MM.1S (cell line): Measurements from ENCODE around the gene CCSAP.

Experiments used
- DNase-seq: peaks from one replicate; pipeline ENCODE4 v3.0.0-alpha.2; 2015
- H2AFZ ChIP-seq: fragments of 300-600 bp; sonication (generic); 2 replicates; pipeline ENCODE4 v1.6.0; 2016; ENCODE audit warnings: antibody characterized with exemption, low read length
- H3F3A ChIP-seq: fragments of 300-600 bp; sonication (generic); 2 replicates; pipeline ENCODE4 v1.6.1; 2016; ENCODE audit warnings: mild to moderate bottlenecking, antibody characterized with exemption, low read length, moderate library complexity, mixed read lengths; ENCODE audit not compliant: insufficient read depth
- H3K27ac ChIP-seq: fragments of 300-600 bp; sonication (generic); 2 replicates; pipeline ENCODE4 v1.5.1; 2016; ENCODE audit warnings: mild to moderate bottlenecking, low read length
- H3K27me3 ChIP-seq: fragments of 300-600 bp; sonication (generic); replicated peaks from 2 replicates; pipeline ENCODE4 v1.6.0; 2016; ENCODE audit warnings: low read length; ENCODE audit not compliant: insufficient read depth
- H3K36me3 ChIP-seq: fragments of 300-600 bp; sonication (generic); replicated peaks from 2 replicates; pipeline ENCODE4 v1.6.1; 2016; ENCODE audit warnings: mild to moderate bottlenecking, low read length, mixed read lengths; ENCODE audit not compliant: insufficient read depth
- H3K4me1 ChIP-seq: fragments of 300-600 bp; sonication (generic); 2 replicates; pipeline ENCODE4 v1.6.1; 2016; ENCODE audit warnings: low read length, mixed read lengths
- H3K4me2 ChIP-seq: fragments of 300-600 bp; sonication (generic); 2 replicates; pipeline ENCODE4 v1.6.0; 2016; ENCODE audit warnings: low read depth, low read length
- H3K4me3 ChIP-seq: fragments of 300-600 bp; sonication (generic); 2 replicates; pipeline ENCODE4 v1.5.1; 2016; ENCODE audit warnings: low read length, mixed read lengths
- H3K79me2 ChIP-seq: fragments of 300-600 bp; sonication (generic); 2 replicates; pipeline ENCODE4 v1.6.1; 2016; ENCODE audit warnings: mixed run types, low read length, mixed read lengths
- H3K9ac ChIP-seq: fragments of 300-600 bp; sonication (generic); 2 replicates; pipeline ENCODE4 v1.6.1; 2016; ENCODE audit warnings: low read length, mixed read lengths
- H3K9me2 ChIP-seq: fragments of 300-600 bp; sonication (generic); replicated peaks from 2 replicates; pipeline ENCODE4 v1.6.1; 2016; ENCODE audit warnings: mild to moderate bottlenecking, low read length, mixed read lengths; ENCODE audit not compliant: insufficient read depth
- H3K9me3 ChIP-seq: fragments of 300-600 bp; sonication (generic); replicated peaks from 2 replicates; pipeline ENCODE4 v1.6.1; 2016; ENCODE audit warnings: mild to moderate bottlenecking, low read length, mixed read lengths; ENCODE audit not compliant: insufficient read depth
- H4K20me1 ChIP-seq: fragments of 300-600 bp; sonication (generic); 2 replicates; pipeline ENCODE4 v1.6.1; 2016; ENCODE audit warnings: mild to moderate bottlenecking, low read length, moderate library complexity, mixed read lengths; ENCODE audit not compliant: insufficient read depth
- EZH2 ChIP-seq: fragments of 300-600 bp; sonication (generic); optimal IDR thresholded peaks from 2 replicates; pipeline ENCODE3; 2017; ENCODE audit warnings: low read depth, mild to moderate bottlenecking, antibody characterized with exemption, low read length, mixed read lengths
- EZH2phosphoT487 ChIP-seq: fragments of 300-600 bp; sonication (generic); IDR thresholded peaks from 2 replicates; pipeline ENCODE4 v1.6.1; 2018; ENCODE audit warnings: antibody characterized with exemption, low read length
- TF ChIP-seq, protein P1 (sequence below): fragments of 300-600 bp; sonication (generic); IDR thresholded peaks from 2 replicates; pipeline ENCODE4 v1.5.1; 2016; ENCODE audit warnings: antibody characterized with exemption, low read length, mixed read lengths

CCSAP gene

DNA sequence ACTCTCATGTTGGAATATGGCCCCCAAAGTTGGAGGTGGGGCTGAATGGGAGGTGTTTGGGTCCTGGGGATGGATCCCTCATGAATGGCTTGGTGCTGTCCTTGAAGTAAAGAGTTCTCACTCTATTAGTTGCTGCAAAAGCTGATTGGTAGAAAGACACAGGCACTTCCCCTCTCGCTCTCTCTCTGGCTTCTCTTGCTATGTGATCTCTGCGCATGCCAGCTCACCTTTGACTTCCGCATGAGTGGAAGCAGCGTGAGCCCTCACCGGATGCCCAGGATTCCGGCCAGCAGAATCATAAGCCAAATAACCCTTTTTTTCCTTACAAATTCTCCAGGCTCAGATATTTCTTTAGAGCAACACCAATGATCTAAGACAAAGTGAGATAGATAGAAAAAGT lies 20.9 kb upstream of the CCSAP start:
- DNase-seq = no peak
- no peaks in the 10 kb centered on the region for H3K9me3 ChIP-seq

DNA sequence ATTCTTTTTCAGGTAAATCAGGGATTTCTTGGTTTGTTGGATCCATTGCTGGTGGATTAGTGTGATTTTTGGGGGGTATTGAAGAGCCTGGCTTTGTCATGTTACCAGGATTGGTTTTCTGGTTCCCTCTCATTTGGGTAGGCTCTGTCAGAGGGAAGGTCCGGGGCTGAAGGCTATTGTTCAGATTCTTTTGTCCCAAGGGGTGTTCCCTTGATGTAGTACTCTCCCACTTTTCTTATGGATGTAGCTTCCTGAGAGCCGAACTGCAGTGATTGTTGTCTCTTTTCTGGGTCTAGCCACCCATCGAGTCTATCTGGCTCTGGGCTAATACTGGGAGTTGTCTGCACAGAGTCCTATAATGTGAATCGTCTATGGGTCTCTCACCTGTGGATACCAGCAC lies 17.6 kb upstream of the CCSAP start:
- no peak overlapping the region for H3K27ac ChIP-seq
- no peaks in the 10 kb centered on the region for H3K27me3 ChIP-seq
- H3K79me2 ChIP-seq = no peaks in the 10 kb centered on the region
- no peaks in the 10 kb centered on the region for H3F3A ChIP-seq
- H3K9ac ChIP-seq = no peak overlapping the region
- TF ChIP-seq EZH2phosphoT487 = no peak
- H2AFZ ChIP-seq = no peak overlapping the region
- no peaks in the 10 kb centered on the region for H3K36me3 ChIP-seq
- H3K4me2 ChIP-seq = no peak overlapping the region
- no peaks in the 10 kb centered on the region for H4K20me1 ChIP-seq
- H3K4me1 ChIP-seq = peaks cover 11% of the 10 kb centered on the region
- no peaks in the 10 kb centered on the region for H3K9me2 ChIP-seq
- H3K9me3 ChIP-seq = no peaks in the 10 kb centered on the region
- H3K4me3 ChIP-seq = no peak overlapping the region
- DNase-seq = no peak

More for the DNA sequence above, 20.9 kb upstream of the CCSAP start:
- Histone ChIP-seq H3K4me2 (no peak overlapping the region), H2AFZ (no peak overlapping the region), H3K4me3 (no peak overlapping the region), H3K27me3 (no peaks in the 10 kb centered on the region), H3K36me3 (no peaks in the 10 kb centered on the region), H3K27ac (no peak overlapping the region), H3K79me2 (no peaks in the 10 kb centered on the region), H3F3A (peaks cover 22% of the 10 kb centered on the region), H3K9me2 (no peaks in the 10 kb centered on the region), H3K4me1 (peaks cover 38% of the 10 kb centered on the region), H4K20me1 (no peaks in the 10 kb centered on the region), H3K9ac (no peak overlapping the region)
- TF ChIP-seq, protein P1, sequence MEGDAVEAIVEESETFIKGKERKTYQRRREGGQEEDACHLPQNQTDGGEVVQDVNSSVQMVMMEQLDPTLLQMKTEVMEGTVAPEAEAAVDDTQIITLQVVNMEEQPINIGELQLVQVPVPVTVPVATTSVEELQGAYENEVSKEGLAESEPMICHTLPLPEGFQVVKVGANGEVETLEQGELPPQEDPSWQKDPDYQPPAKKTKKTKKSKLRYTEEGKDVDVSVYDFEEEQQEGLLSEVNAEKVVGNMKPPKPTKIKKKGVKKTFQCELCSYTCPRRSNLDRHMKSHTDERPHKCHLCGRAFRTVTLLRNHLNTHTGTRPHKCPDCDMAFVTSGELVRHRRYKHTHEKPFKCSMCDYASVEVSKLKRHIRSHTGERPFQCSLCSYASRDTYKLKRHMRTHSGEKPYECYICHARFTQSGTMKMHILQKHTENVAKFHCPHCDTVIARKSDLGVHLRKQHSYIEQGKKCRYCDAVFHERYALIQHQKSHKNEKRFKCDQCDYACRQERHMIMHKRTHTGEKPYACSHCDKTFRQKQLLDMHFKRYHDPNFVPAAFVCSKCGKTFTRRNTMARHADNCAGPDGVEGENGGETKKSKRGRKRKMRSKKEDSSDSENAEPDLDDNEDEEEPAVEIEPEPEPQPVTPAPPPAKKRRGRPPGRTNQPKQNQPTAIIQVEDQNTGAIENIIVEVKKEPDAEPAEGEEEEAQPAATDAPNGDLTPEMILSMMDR = no peak
- TF ChIP-seq EZH2phosphoT487 (no peak), EZH2 (no peak)

DNA sequence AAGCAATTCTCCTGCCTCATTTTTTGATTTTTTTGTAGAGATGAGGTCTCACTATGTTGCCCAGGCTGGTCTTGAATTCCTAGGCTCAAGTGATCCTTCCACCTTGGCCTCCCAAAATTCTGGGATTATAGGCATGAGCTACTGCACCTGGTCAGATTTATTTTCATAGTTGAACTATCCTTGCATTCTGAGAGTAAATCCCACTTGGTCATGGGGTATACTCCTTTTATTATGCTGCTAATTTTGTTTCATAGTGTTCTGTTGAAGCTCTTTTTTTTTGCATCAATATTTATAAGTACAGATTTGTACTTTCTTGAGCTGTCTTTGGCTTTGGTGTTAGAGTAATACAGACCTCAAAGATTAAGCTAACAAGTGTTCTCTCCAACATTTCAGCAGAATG lies 12.8 kb upstream of the CCSAP start:
- Histone ChIP-seq H3K4me3 (no peak overlapping the region), H3K4me1 (no peaks in the 10 kb centered on the region; the same call in 1 of the 2 replicates), H3K36me3 (no peaks in the 10 kb centered on the region), H3K79me2 (no peaks in the 10 kb centered on the region), H3F3A (no peaks in the 10 kb centered on the region), H3K9me2 (no peaks in the 10 kb centered on the region), H2AFZ (no peak overlapping the region), H3K27me3 (no peaks in the 10 kb centered on the region), H4K20me1 (no peaks in the 10 kb centered on the region), H3K9ac (no peak overlapping the region), H3K9me3 (no peaks in the 10 kb centered on the region), H3K4me2 (no peak overlapping the region), H3K27ac (no peak overlapping the region)
- TF ChIP-seq EZH2phosphoT487 (no peak), EZH2 (no peak)
- no peak for DNase-seq

DNA sequence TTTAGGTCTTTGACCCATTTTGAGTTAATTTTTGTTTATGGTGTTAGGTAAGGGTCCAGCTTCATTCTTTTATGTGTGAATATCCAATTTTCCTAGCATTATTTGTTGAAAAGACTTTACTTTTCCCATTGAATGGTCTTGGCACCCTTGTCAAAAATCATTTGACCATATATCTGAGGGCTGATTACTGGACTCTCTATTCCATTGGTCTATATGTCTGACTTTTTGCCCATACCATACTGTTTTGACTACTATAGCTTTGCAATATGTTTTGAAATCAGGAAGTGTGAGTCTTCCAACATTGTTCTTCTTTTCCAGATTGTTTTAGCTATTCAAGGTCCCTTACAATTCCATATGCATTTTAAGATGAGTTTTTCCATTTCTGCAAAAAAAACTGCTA lies 11.4 kb upstream of the CCSAP start:
- H4K20me1 ChIP-seq = no peaks in the 10 kb centered on the region
- H3K4me1 ChIP-seq = no peaks in the 10 kb centered on the region; the same call in 1 of the 2 replicates
- H3F3A ChIP-seq = no peaks in the 10 kb centered on the region
- no peaks in the 10 kb centered on the region for H3K36me3 ChIP-seq
- H3K9me3 ChIP-seq = no peaks in the 10 kb centered on the region
- no peaks in the 10 kb centered on the region for H3K9me2 ChIP-seq
- TF ChIP-seq EZH2 = no peak
- TF ChIP-seq EZH2phosphoT487 = no peak
- H2AFZ ChIP-seq = no peak overlapping the region
- DNase-seq = no peak
- H3K27me3 ChIP-seq = no peaks in the 10 kb centered on the region
- no peak overlapping the region for H3K4me3 ChIP-seq
- H3K9ac ChIP-seq = no peak overlapping the region
- no peak overlapping the region for H3K27ac ChIP-seq
- no peaks in the 10 kb centered on the region for H3K79me2 ChIP-seq
- no peak overlapping the region for H3K4me2 ChIP-seq

DNA sequence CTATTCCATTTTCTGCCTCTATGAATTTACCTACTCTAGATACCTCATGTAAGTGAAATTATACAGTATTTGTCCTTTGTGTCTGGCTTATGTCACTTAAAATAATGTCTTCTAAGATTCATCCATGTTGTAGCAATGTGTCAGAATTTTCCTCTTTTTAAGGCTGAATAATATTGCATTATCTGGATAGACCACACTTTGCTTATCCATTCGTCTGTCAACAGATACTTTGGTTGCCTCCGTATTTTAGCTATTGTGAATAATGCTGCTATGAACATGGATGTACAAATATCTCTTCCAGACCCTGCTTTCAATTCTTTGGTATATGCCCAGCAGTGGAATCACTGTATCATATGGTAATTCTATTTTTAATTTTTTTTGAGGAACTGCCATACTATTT lies 10.1 kb upstream of the CCSAP start:
- Histone ChIP-seq H3K27ac (no peak overlapping the region), H3K4me1 (no peaks in the 10 kb centered on the region), H3K4me3 (no peak overlapping the region), H3K27me3 (no peaks in the 10 kb centered on the region), H3K9me2 (no peaks in the 10 kb centered on the region), H2AFZ (no peak overlapping the region), H3K79me2 (no peaks in the 10 kb centered on the region), H3K9me3 (no peaks in the 10 kb centered on the region), H3K4me2 (no peak overlapping the region), H3K9ac (no peak overlapping the region), H4K20me1 (no peaks in the 10 kb centered on the region), H3F3A (no peaks in the 10 kb centered on the region), H3K36me3 (no peaks in the 10 kb centered on the region)
- DNase-seq = no peak
- no peak for TF ChIP-seq EZH2phosphoT487
- TF ChIP-seq, protein P1 = no peak
- no peak for TF ChIP-seq EZH2
